Endothelial cell of umbilical vein (primary cell): ENCODE measurements around the gene ZNF827. TPM values are rescaled to one million over a fixed set of nuclear protein-coding genes. Genes with fewer than 3 reads are reported as not detected.

Experiments
- BruUV-seq: library from RNA; stranded (reverse); fragments of 400-500 nt; replicated peaks from 2 replicates; lab custom pipeline; 2021; lab: Mats Ljungman, UMichigan
- CTCF ChIA-PET: fragments of 300-600, 350-600 bp; sonication (Branson Sonifier 250); formaldehyde crosslinking; loops from one replicate; lab custom pipeline; 2021; ENCODE audit warnings: antibody characterized with exemption, inconsistent platforms; lab: Charles Lee
- POLR2A ChIA-PET: fragments of 300-600, 350-600 bp; sonication (Branson Sonifier 250); formaldehyde crosslinking; loops from one replicate; lab custom pipeline; 2021; ENCODE audit warnings: antibody characterized with exemption, inconsistent platforms; lab: Charles Lee
- DNase-seq: peaks from one replicate; pipeline ENCODE4 v3.0.0-alpha.2; 2011; ENCODE audit warnings: low read depth, low spot score
- FAIRE-seq: peaks from 2 replicates; lab custom pipeline; 2011; peaks lifted over from hg19 to GRCh38; lab: Jason Lieb, UNC
- H2AFZ ChIP-seq: 2 replicates; pipeline ENCODE4 v1.6.0; 2012; ENCODE audit warnings: low read depth, low read length, control low read depth, inconsistent platforms
- H3K27ac ChIP-seq: 2 replicates; pipeline ENCODE4 v1.5.1; 2011; ENCODE audit warnings: low read depth, mild to moderate bottlenecking, control low read depth, low read length, moderate library complexity; ENCODE audit not compliant: insufficient read depth
- H3K27me3 ChIP-seq, 2 experiments: 2 replicates each; pipeline versions ENCODE4 v1.6.0 to v1.6.1; 2011; ENCODE audit warnings: low read length in 2 of 2, mixed read lengths in 1 of 2; ENCODE audit not compliant: control insufficient read depth in 2 of 2, insufficient read depth in 2 of 2
- H3K36me3 ChIP-seq, 2 experiments: 2 replicates in 1 of 2; 3 replicates in 1 of 2; pipeline ENCODE4 v1.5.1; 2011; ENCODE audit warnings: low read length in 2 of 2, mild to moderate bottlenecking in 1 of 2, moderate library complexity in 1 of 2; ENCODE audit not compliant: control insufficient read depth in 2 of 2, insufficient read depth in 2 of 2; ENCODE audit errors: extremely low read depth in 1 of 2
- H3K4me1 ChIP-seq: 3 replicates; pipeline ENCODE4 v1.5.1; 2011; ENCODE audit warnings: mild to moderate bottlenecking, low read length; ENCODE audit not compliant: control insufficient read depth, insufficient read depth; ENCODE audit errors: extremely low read depth
- H3K4me2 ChIP-seq: 2 replicates; pipeline ENCODE4 v1.6.1; 2011; ENCODE audit warnings: low read length, control low read depth, mixed read lengths; ENCODE audit not compliant: insufficient read depth
- H3K4me3 ChIP-seq, 3 experiments: fragments of 200-600 bp in 1 of 3; sonication (generic), shearing (Covaris generic) in 1 of 3; replicated peaks in 1 of 3; 2 replicates each; pipeline ENCODE4 v1.5.1; 2011 to 2016; ENCODE audit warnings: control low read depth in 3 of 3, low read length in 3 of 3, mild to moderate bottlenecking in 2 of 3, inconsistent platforms in 1 of 3, low read depth in 1 of 3, moderate library complexity in 1 of 3; ENCODE audit not compliant: insufficient read depth in 1 of 3
- H3K79me2 ChIP-seq: 2 replicates; pipeline ENCODE4 v1.6.0; 2012; ENCODE audit warnings: low read length, inconsistent platforms; ENCODE audit not compliant: control insufficient read depth, insufficient read depth
- H3K9ac ChIP-seq: replicated peaks from 2 replicates; pipeline ENCODE3; 2011; ENCODE audit warnings: low read length, control low read depth; ENCODE audit not compliant: insufficient read depth; ENCODE audit errors: extremely low read depth
- H3K9me1 ChIP-seq: replicated peaks from 3 replicates; pipeline ENCODE4 v1.6.0; 2011; ENCODE audit warnings: mild to moderate bottlenecking, low read length; ENCODE audit not compliant: control insufficient read depth, insufficient read depth; ENCODE audit errors: extremely low read depth
- H3K9me3 ChIP-seq: replicated peaks from 2 replicates; pipeline ENCODE4 v1.5.1; 2012; ENCODE audit warnings: low read length, inconsistent platforms; ENCODE audit not compliant: control insufficient read depth, insufficient read depth
- H4K20me1 ChIP-seq: replicated peaks from 2 replicates; pipeline ENCODE3; 2011; ENCODE audit warnings: mild to moderate bottlenecking, low read length; ENCODE audit not compliant: control insufficient read depth, insufficient read depth; ENCODE audit errors: extremely low read depth
- CTCF ChIP-seq, 2 donors: IDR thresholded peaks; 1 replicate in 1 of 2; 2 replicates in 1 of 2; pipeline ENCODE4 v1.5.1; 2011; ENCODE audit warnings: low read length in 2 of 2, mild to moderate bottlenecking in 2 of 2, moderate library complexity in 2 of 2, control low read depth in 1 of 2, inconsistent platforms in 1 of 2, low read depth in 1 of 2; ENCODE audit not compliant: insufficient read depth in 1 of 2; ENCODE audit errors: extremely low read depth in 1 of 2
- EZH2 ChIP-seq: IDR thresholded peaks from 2 replicates; pipeline ENCODE4 v1.6.1; 2012; ENCODE audit warnings: borderline replicate concordance, low read depth, mild to moderate bottlenecking, moderate library complexity, low read length, inconsistent platforms; ENCODE audit not compliant: severe bottlenecking
- FOS ChIP-seq: IDR thresholded peaks from 2 replicates; pipeline ENCODE4 v1.6.1; 2011; ENCODE audit warnings: mild to moderate bottlenecking, low read length, moderate library complexity, borderline replicate concordance; ENCODE audit not compliant: insufficient read depth
- GATA2 ChIP-seq: IDR thresholded peaks from 2 replicates; pipeline ENCODE4 v1.7.0; 2011; ENCODE audit warnings: low read depth, mild to moderate bottlenecking, moderate library complexity, mixed read lengths, low read length; ENCODE audit not compliant: insufficient read length, insufficient read depth
- JUN ChIP-seq: IDR thresholded peaks from 2 replicates; pipeline ENCODE4 v1.6.1; 2011; ENCODE audit warnings: borderline replicate concordance, low read depth; ENCODE audit not compliant: insufficient read length, insufficient read depth
- MAX ChIP-seq: IDR thresholded peaks from 2 replicates; pipeline ENCODE4 v1.6.1; 2011; ENCODE audit not compliant: insufficient read depth, insufficient read length
- MYC ChIP-seq: IDR thresholded peaks from one replicate; pipeline ENCODE4 v1.6.1; 2011; ENCODE audit warnings: mild to moderate bottlenecking, low read depth, low read length
- POLR2A ChIP-seq: IDR thresholded peaks from 2 replicates; pipeline ENCODE4 v1.6.1; 2012; ENCODE audit warnings: low read depth, mild to moderate bottlenecking, control low read depth, low read length
- POLR2AphosphoS5 ChIP-seq: IDR thresholded peaks from 2 replicates; pipeline ENCODE4 v1.6.1; 2012; ENCODE audit warnings: low read depth, mild to moderate bottlenecking, control low read depth, low read length, moderate library complexity; ENCODE audit not compliant: insufficient read depth
- dilution Hi-C: fragments of 300-500 bp; cut with MboI; formaldehyde crosslinking; loops from one replicate; pipeline ENCODE4 v1.15.0; 2019; ENCODE audit warnings: low sequenced_read_pairs; ENCODE audit not compliant: extremely low pct_ligation_motif_present
- intact Hi-C: fragments of 100-400 bp; cut with micrococcal nuclease; formaldehyde crosslinking; loops from one replicate; pipeline ENCODE4 v1.10.0; 2022
- polyA plus RNA-seq, 4 experiments: library from polyadenylated mRNA; depleted of rRNA in 3 of 4; stranded (reverse) in 3 of 4; unstranded in 1 of 4; fragments of >200 nt; gene quantifications; 2 replicates each; pipeline versions ENCODE4 v1.2.1 to v1.2.3, GENCODE V29; 2011 to 2012; ENCODE audit warnings: missing spikeins in 1 of 4
- total RNA-seq: library from RNA; stranded (reverse); gene quantifications from 2 replicates; pipeline ENCODE4 v1.2.3, GENCODE V29; 2021

Gene ZNF827
- total and polyA plus RNA-seq, 2 donors (not counting 3 experiments of a cell fraction or from before 2014, with no cell fraction given) = 16.9 to 23.7 TPM

GRCh38 chr4:145852256-145852839, 86.3 kb downstream of the ZNF827 start:
- Histone ChIP-seq H3K9ac (no peak overlapping the region), H3K9me1 (no peaks in the 10 kb centered on the region), H3K4me2 (no peak overlapping the region), H3K4me1 (peaks cover 6% of the 10 kb centered on the region), H3K27me3 (no peaks in the 10 kb centered on the region), H3K27ac (no peak overlapping the region), H4K20me1 (no peaks in the 10 kb centered on the region), H3K9me3 (no peaks in the 10 kb centered on the region), H3K36me3 (no peaks in the 10 kb centered on the region), H2AFZ (no peak overlapping the region), H3K4me3 (no peak overlapping the region), H3K79me2 (no peaks in the 10 kb centered on the region)
- ChIA-PET POLR2A (no interaction called here), CTCF (interaction anchor here (0.7 to 1.4 kb wide), 3 partner anchors 10 to 36 kb away, joined by 3 to 7 read pairs (median 3); no protein-coding TSS in a partner anchor)
- TF ChIP-seq CTCF (IDR thresholded peaks at IDR 0.05; ENCODE audit: extremely low read depth in 1 of 2, insufficient read depth in 1 of 2, low read depth in 1 of 2, low read length in 2 of 2) (no peak), MAX (no peak), GATA2 (no peak), JUN (no peak), POLR2A (no peak), POLR2AphosphoS5 (no peak), FOS (no peak), MYC (no peak), EZH2 (no peak)
- no TSS peak for BruUV-seq
- no peak for DNase-seq
- dilution Hi-C loops = no loop called here
- intact Hi-C loops = no loop called here
- no peak for FAIRE-seq
